Retina (tissue), 1 donor: ENCODE results near the gene CABLES1.
"Not testable (repeated sequence)": the region's sequence is repeated elsewhere in the genome, so short reads cannot be mapped to it uniquely, and the experiment has no call there.

Experiments
- DNase-seq: peaks from one replicate; pipeline ENCODE4 v3.0.0-alpha.2; 2016

CABLES1 gene

GRCh38 chr18:23227726-23228070 lies 92.4 kb downstream of the CABLES1 start:
- DNase-seq, result peak; percentile 41

DNA sequence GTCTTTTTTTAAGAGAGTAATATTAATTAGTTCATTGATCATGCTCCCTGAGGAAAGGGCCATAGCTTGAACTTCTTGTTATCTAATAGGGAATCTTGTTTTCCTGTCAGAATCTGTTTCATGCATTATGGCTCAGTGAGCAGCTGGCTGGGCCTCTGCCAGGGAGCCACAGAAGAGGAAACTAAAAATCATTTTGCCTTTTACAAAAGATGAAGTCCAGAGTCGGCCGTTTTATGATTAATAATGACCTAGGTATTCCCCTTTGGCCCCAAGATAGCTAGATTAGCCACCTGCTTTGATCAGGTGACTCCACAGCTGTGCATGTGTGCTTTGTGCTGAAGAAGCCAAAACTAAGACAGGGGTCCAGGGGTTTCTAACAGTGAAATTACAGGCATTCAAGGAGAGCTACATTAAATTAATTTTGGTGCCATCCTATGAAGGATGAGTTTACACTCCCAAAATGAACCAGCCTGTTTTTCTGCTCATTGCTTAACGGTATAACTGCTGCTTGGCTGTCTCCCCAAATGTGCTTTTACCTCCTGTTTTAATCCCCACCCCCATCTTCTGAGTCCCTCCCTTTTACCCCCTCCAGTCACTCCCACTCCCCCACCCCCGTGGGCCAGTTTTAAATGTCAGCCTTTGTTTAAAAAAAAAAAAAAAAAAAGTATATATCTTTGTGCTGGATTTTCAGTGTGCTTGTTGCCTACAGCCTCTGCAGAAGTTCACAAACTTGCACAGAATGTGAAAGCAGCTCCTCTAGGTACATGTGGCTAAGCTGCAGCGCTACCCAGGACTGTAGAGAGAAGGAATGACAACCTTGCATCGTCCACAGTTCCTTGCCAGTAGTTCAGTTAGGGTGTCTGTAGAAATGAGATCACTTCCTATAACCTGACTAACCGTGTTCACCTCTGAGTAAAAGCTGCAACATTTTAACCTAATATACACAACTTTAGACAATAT lies 93.1 kb downstream of the CABLES1 start:
- peak; percentile 33 for DNase-seq

DNA sequence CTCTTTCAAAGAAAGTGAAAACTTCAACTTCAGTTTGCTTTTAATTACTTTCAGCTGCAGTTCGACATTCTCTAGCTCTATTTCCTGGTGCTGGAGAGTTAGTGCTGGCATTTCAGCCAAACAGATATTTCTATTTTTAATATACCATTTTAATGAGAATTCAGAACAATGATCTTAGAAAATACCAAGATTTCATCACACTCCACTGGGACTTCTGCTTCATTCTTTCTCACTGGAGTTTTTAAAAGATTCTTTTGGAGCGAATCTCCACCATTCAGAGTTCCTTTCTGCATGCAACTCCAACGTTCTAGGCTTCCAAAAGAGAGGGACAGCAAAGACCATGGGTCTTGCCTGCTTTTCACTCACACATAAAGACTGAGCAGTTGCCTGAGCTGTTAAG lies 94.2 kb downstream of the CABLES1 start:
- no peak for DNase-seq

- no peak for DNase-seq
These were observed 95.4 kb downstream of the CABLES1 start for GRCh38 chr18:23230686-23231085.

- DNase-seq, result no peak
These were observed 96.2 kb downstream of the CABLES1 start for GRCh38 chr18:23231340-23232021.

DNA sequence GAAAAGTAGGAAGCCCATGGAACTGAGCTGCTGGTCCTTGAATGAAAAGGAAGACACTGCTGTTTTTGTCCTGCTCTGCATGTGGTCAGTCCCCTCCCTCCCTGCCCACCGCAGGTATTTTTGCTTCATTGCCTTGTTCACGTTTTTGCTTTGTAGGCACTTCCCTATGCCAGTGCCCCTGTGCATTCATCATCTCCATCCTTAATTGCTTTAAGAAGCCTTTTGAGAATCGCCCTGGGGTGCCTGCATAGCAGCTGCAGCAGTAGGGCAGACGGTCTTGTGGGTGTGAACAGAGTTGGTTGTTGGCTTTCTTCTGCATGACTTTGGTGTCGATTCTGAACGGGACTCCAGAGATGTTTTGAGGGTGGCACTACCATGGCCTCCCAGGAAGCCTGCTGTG lies 97.0 kb downstream of the CABLES1 start:
- peak; percentile 34 for DNase-seq

GRCh38 chr18:23234619-23235018 lies 99.3 kb downstream of the CABLES1 start:
- no peak for DNase-seq

DNA sequence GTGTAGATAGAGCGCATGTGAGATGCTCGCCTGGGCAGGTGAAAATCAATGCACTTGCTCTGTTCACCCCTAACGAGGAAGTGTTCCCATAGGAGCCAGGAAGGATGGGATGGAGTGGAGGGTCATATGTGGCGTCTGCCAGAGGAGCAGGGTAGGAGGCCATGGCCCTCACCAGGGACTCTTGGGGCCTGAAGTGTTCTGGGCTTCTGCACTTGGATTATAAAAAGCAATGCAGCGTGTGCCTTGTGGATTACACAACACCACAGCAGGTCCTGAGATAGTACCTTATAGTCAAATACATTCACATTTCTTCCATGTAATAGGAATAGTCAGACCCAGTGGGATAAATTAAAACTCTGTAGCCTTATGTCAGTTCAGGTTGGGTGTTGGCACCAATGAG lies 100.1 kb downstream of the CABLES1 start:
- no peak for DNase-seq

DNA sequence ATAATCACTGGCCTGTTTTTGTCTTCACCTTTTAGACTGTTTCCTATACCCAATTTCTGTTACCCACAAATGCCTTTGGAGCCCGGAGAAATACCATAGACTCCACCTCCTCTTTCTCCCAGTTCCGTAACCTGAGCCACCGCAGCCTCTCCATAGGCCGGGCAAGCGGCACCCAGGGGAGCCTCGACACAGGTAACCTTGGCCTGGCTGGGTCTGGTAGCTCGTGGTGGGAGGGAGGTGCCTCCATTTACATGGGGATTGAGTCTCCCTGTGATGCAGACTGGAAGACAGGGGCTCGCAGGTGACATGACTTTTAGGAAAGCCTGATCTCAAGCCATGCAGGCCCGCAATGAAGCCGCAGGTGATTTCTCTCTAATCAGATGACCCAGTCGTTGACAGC lies 100.6 kb downstream of the CABLES1 start:
- DNase-seq, result no peak

- DNase-seq, result no peak
These were observed 101.7 kb downstream of the CABLES1 start for GRCh38 chr18:23236876-23237468.

- DNase-seq, result no peak
These were observed 102.4 kb downstream of the CABLES1 start for GRCh38 chr18:23237524-23238151.

GRCh38 chr18:23238152-23238531 lies 102.9 kb downstream of the CABLES1 start:
- no peak for DNase-seq

DNA sequence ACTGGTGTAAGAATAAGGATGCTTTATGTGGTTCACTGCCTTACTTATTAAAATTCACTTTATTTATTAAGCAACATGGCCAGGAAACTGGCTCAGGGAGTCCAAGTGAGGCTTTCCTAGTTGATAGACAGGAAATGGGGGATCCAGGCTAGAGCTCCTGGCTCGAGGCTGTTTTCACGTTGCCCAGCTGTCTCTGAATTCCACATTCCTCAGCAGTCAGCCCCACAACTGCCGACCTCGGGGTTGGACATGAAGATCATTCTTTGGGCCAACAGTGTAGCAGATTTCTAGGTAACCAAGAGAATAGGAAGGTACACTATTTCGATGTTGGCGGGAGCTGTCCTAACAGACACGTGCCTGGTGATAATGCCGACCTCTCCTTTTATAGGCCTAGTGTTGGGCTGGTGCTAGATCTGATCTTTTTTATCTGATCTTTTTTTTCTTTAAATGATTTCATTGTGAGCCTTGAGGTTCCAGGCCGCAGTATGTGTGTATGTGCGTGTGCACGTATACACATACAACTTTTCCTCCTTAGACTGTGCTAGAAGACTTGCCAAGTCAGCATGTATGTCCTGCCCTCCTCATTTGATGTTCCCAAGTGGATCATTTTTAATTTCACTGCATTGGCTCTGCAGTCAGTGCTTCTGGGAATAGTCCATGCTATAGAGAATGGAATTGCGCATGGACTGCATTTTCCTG lies 103.5 kb downstream of the CABLES1 start:
- no peak for DNase-seq

- DNase-seq, result no peak
These were observed 104.0 kb downstream of the CABLES1 start for GRCh38 chr18:23239350-23239692.

DNA sequence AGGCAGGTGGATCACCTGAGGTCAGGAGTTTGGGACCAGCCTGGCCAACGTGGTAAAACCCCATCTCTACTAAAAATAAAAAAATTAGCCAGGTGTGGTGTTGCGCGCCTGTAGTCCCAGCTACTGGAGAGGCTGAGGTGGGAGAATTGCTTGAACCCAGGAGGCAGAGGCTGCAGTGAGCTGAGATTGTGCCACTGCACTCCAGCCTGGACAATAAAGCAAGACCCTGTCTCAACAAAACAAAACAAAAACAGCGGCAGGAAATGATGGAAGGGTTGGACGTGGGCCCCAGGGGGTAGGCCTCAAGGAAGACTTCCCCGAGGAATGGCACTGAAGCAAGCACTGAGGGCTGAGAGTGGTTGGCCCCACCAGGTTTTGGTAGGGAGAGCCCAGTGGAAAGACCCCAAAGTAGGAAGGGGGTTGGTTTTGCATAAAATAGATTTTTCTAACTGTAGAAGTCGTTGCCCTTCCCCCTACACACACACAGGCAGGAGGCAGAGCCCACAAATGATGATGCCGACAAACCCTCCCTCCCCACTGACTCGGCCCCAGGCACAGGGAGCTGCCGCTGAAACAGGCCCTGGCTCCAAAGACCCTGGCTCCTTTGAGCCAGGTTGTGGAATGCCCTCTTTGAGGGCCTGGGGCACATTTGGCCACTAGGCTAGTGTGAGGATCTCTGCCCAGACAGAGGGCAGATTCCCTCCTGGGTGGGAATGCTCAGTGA lies 104.8 kb downstream of the CABLES1 start:
- no peak for DNase-seq

DNA sequence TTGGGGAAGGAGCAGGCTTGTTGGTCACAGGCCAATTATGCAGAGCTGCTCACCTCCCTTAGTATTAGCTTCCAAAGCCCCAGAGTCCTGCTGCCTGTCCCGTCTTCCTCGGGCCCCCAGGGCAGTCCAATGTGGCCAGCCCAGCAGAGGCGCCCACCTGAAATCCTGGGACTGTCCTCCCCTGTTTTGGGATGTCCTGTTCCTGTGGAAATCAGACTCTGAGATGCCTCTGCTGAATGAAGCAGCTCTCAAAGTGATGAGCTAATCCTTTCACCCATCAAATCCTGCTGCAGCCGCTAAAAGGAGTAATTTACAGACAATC lies 105.3 kb downstream of the CABLES1 start:
- DNase-seq, result no peak

- DNase-seq, result not testable (repeated sequence)
These were observed 106.7 kb downstream of the CABLES1 start for GRCh38 chr18:23241833-23242496.

- peak; percentile 65 for DNase-seq
These were observed 107.9 kb downstream of the CABLES1 start for GRCh38 chr18:23243178-23243577.

DNA sequence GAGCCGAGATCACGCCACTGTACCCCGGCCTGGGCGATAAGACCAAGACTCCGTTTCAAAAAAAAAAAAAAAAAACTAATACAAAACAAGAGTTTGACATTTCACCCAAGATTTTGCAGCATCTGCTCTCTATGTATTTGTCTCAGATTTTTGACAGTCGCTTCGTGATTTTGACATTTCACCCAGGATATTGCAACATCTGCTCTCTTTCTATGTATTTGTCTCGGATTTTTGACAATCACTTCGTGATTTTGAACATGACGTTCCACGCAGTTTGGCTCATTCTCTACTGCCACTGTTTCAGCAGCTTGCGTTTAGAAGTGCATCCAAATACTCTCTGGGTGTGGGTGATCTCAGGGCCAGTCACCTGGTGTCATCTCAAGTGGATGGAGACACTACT lies 108.5 kb downstream of the CABLES1 start:
- DNase-seq, result no peak

- no peak for DNase-seq
These were observed 109.1 kb downstream of the CABLES1 start for GRCh38 chr18:23244401-23244800.

- DNase-seq, result no peak
These were observed 110.2 kb downstream of the CABLES1 start for GRCh38 chr18:23245461-23245860.

- no peak for DNase-seq
These were observed 112.0 kb downstream of the CABLES1 start for GRCh38 chr18:23247331-23247730.
